ENCODE results near the gene DNAJB14.

The DNAJB14 gene

DNA sequence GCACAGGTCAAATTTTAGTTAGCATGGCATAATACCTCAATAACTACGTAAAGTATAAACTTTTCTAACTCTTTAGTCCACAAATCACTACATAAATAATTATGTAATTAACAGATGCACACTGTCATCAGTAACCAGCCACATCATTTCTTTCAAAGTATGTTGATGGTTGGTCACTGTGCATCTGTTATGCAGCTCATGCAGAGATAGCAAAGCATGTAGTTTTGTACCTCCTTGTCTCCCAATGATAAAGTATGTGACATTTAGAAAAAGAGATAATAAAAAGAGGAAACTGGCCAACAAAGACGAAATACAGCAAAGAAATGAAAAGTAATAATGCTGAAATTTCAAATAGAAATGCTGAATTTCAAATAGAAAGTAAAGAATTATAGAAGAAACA, 55.1 kb downstream of the DNAJB14 start:
- H3K4me1 ChIP-seq (ENCODE audit: control insufficient read depth in 1 of 2, insufficient read depth in 1 of 2, low read depth in 1 of 2, low read length in 1 of 2): peaks cover 26 to 49% of the 10 kb centered on the region in 2 experiments
- TF ChIP-seq, protein P1, sequence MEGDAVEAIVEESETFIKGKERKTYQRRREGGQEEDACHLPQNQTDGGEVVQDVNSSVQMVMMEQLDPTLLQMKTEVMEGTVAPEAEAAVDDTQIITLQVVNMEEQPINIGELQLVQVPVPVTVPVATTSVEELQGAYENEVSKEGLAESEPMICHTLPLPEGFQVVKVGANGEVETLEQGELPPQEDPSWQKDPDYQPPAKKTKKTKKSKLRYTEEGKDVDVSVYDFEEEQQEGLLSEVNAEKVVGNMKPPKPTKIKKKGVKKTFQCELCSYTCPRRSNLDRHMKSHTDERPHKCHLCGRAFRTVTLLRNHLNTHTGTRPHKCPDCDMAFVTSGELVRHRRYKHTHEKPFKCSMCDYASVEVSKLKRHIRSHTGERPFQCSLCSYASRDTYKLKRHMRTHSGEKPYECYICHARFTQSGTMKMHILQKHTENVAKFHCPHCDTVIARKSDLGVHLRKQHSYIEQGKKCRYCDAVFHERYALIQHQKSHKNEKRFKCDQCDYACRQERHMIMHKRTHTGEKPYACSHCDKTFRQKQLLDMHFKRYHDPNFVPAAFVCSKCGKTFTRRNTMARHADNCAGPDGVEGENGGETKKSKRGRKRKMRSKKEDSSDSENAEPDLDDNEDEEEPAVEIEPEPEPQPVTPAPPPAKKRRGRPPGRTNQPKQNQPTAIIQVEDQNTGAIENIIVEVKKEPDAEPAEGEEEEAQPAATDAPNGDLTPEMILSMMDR (IDR thresholded peaks at IDR 0.05): no peak
- H3K36me3 ChIP-seq: peaks cover 20% of the 10 kb centered on the region
- no peak overlapping the region for H3K4me3 ChIP-seq (ENCODE audit: low read depth in 1 of 2, low read length in 1 of 2)
- H3K9me3 ChIP-seq: no peaks in the 10 kb centered on the region
- peak overlapping the region; percentile 7 for H3K27ac ChIP-seq
- no peaks in the 10 kb centered on the region for H3K27me3 ChIP-seq

GRCh38 chr4:99887837-99888236, 58.6 kb downstream of the DNAJB14 start:
- TF ChIP-seq, protein P1 (IDR thresholded peaks at IDR 0.05): no peak
- H3K4me3 ChIP-seq (ENCODE audit: low read depth in 1 of 2, low read length in 1 of 2): no peak overlapping the region
- peaks cover 33% of the 10 kb centered on the region for H3K36me3 ChIP-seq
- no peaks in the 10 kb centered on the region for H3K9me3 ChIP-seq
- peaks cover 5 to 28% of the 10 kb centered on the region in 2 experiments for H3K4me1 ChIP-seq (ENCODE audit: control insufficient read depth in 1 of 2, insufficient read depth in 1 of 2, low read depth in 1 of 2, low read length in 1 of 2)
- H3K27ac ChIP-seq: peak overlapping the region; percentile 16
- no peaks in the 10 kb centered on the region for H3K27me3 ChIP-seq

GRCh38 chr4:99886146-99886545, 60.3 kb downstream of the DNAJB14 start:
- Histone ChIP-seq H3K36me3 (peaks cover 46% of the 10 kb centered on the region), H3K27ac (no peak overlapping the region), H3K4me3 (ENCODE audit: low read depth in 1 of 2, low read length in 1 of 2) (no peak overlapping the region), H3K9me3 (no peaks in the 10 kb centered on the region), H3K27me3 (no peaks in the 10 kb centered on the region), H3K4me1 (ENCODE audit: control insufficient read depth in 1 of 2, insufficient read depth in 1 of 2, low read depth in 1 of 2, low read length in 1 of 2) (peaks cover 0 to 14% of the 10 kb centered on the region in 2 experiments)
- TF ChIP-seq, protein P1 (IDR thresholded peaks at IDR 0.05): no peak

DNA sequence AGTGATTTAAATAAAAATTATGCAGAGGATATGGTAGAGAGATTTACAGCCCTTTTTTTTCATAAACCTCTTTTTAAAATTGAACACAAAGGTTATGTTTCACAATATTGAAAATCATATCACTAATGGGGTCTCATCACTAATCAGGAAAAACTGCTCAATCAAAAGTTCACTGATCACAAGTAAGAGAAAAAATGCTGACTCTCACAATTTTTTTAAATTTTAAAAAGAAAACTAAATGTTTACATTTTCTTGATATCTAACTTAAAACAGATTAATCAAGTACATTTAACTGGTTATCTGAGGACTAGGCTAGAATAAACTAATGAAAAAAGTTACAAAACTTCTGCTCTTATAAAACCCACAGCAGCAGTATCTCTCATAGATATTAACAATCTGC, 60.7 kb downstream of the DNAJB14 start:
- H3K9me3 ChIP-seq: no peaks in the 10 kb centered on the region
- TF ChIP-seq, protein P1 (IDR thresholded peaks at IDR 0.05): no peak
- H3K4me3 ChIP-seq (ENCODE audit: low read depth in 1 of 2, low read length in 1 of 2): no peak overlapping the region
- H3K27me3 ChIP-seq: no peaks in the 10 kb centered on the region
- peaks cover 46% of the 10 kb centered on the region for H3K36me3 ChIP-seq
- no peak overlapping the region for H3K27ac ChIP-seq
- peaks cover 0 to 9% of the 10 kb centered on the region in 2 experiments for H3K4me1 ChIP-seq (ENCODE audit: control insufficient read depth in 1 of 2, insufficient read depth in 1 of 2, low read depth in 1 of 2, low read length in 1 of 2)

GRCh38 chr4:99885063-99885664, 61.3 kb downstream of the DNAJB14 start:
- no peak overlapping the region for H3K4me3 ChIP-seq (ENCODE audit: low read depth in 1 of 2, low read length in 1 of 2)
- H3K4me1 ChIP-seq (ENCODE audit: control insufficient read depth in 1 of 2, insufficient read depth in 1 of 2, low read depth in 1 of 2, low read length in 1 of 2): peaks cover 0 to 9% of the 10 kb centered on the region in 2 experiments
- TF ChIP-seq, protein P1 (IDR thresholded peaks at IDR 0.05): peak; percentile 70
- no peaks in the 10 kb centered on the region for H3K9me3 ChIP-seq
- H3K27me3 ChIP-seq: no peaks in the 10 kb centered on the region
- H3K36me3 ChIP-seq: peaks cover 51% of the 10 kb centered on the region
- no peak overlapping the region for H3K27ac ChIP-seq
